GM21447 (cell line): ENCODE measurements around the gene MIF.
"Not testable (repeated sequence)": the region's sequence is repeated elsewhere in the genome, so short reads cannot be mapped to it uniquely, and the experiment has no call there.

Source experiments
- ATAC-seq: cut with Tn5 transposase; IDR thresholded peaks from one replicate; pipeline ENCODE4 v1.9.1; 2021; ENCODE audit not compliant: unreplicated experiment

Gene MIF

GRCh38 chr22:23900227-23900626, 6.0 kb downstream of the MIF start:
- ATAC-seq: not testable (repeated sequence)

- ATAC-seq: no peak
These were observed 7.4 kb downstream of the MIF start for GRCh38 chr22:23901600-23901999.

DNA sequence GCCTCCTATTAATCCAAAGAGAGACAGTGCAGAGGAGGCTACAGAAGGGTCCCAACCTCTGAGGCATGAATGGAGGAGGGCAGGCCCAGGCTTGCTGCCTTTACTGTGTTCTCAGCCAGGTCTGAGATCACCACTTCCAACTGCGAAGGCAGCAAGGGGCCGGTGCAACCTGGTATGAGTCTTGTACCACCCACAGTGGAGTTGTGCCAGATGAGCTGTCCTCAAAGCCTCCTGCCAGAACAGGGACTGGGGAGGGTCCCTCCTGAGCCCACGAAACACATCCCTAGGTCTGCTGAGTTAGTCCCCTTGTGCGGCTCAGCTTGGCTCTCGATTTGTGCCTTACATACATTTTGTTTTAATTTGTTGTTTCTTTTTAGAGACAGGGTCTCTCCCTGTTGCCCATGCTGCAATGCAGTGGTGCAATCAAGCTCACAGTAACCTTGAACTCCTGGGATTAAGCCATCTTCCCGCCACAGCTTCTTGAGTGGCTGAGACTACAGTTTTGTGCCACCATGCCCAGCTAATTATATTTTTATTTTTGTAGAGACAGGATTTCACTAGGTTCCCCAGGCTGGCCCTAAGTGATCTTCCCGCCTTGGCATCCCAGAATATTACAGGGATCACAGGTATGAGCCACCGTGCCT, 9.3 kb downstream of the MIF start:
- ATAC-seq: no peak

- no peak for ATAC-seq
These were observed 10.5 kb downstream of the MIF start for GRCh38 chr22:23904573-23905254.

DNA sequence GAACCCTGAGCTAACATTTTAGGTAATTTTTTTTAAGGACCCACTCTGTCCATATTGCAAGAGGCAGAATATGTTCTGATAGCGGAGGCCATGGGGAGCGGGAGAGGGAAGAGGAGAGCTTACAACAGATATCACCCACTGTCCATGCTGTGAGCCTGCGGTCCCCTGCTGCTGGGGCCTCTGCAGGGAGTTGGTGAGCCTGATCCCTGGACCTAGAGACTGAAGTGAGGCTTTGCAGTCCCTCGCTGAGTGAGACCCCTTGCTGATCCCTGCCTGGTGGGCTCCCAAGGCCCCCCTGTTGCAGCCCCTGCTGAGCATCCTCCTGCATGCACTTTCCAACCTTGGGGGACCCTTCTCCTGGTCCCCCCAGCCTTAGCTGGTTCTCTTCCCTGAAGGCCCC, 12.5 kb downstream of the MIF start:
- no peak for ATAC-seq

DNA sequence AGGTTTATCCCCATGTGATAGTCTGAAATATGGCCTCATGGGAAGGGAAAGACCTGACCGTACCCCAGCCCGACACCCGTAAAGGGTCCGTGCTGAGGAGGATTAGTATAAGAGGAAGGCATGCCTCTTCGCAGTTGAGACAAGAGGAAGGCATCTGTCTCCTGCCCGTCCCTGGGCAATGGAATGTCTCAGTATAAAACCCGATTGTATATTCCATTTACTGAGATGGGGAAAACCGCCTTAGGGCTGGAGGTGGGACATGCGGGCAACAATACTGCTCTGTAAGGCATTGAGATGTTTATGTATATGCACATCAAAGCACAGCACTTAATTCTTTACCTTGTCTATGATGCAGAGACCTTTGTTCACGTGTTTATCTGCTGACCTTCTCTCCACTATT, 13.2 kb downstream of the MIF start:
- ATAC-seq: not testable (repeated sequence)

- no peak for ATAC-seq
These were observed 14.5 kb downstream of the MIF start for GRCh38 chr22:23908587-23909205.

DNA sequence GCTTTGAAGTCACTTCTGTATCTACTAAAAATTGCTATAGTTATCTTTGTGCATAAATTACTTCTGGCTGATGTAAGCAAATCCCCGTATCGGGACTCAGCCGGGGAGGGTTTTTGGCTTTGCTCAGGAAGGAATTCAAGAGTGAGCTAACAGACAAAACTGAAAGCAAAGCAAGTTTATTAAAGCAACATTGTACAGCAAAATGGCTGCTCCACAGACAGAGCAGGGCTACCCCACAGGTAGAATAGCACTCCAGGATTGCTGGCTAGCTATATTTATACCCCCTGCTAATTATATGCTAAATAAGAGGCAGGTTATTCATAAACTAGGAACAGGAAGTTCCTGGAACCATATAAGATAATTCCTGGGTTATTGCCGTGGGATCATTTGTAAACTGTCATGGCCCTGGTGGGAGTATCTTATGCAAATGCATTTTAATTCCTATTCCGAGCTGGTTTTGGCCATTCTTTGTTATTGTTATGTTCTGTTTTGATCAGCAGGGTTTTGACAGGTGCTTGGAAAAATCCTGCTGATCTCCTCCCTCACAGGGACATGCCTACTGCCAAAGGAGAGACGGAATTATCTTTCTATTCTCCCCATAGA, 15.2 kb downstream of the MIF start:
- ATAC-seq: no peak

- ATAC-seq: no peak
These were observed 16.5 kb downstream of the MIF start for GRCh38 chr22:23910496-23911190.

GRCh38 chr22:23911318-23911980, 17.3 kb downstream of the MIF start:
- ATAC-seq: no peak

- ATAC-seq: no peak
These were observed 18.2 kb downstream of the MIF start for GRCh38 chr22:23912293-23912903.

DNA sequence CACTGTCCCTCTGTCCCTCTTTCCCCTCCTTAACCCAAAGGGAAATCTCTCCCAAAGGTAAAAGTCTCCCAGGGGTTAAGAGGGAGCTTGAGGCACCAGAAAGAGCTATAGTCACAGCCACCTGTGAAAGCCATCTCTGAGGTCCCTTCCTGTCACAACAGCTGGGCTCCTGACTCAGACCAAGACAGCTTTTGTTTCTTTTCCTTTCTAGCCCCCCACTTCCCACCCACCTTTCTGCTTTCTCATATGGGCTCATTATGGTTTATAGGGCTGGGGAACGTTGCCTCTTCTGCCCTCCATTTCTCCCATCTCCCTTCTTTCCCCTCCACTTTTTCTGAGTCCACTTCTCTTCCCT, 19.1 kb downstream of the MIF start:
- peak; percentile 25 for ATAC-seq

- ATAC-seq: peak; percentile 86
These were observed 19.6 kb downstream of the MIF start for GRCh38 chr22:23913661-23914353.

DNA sequence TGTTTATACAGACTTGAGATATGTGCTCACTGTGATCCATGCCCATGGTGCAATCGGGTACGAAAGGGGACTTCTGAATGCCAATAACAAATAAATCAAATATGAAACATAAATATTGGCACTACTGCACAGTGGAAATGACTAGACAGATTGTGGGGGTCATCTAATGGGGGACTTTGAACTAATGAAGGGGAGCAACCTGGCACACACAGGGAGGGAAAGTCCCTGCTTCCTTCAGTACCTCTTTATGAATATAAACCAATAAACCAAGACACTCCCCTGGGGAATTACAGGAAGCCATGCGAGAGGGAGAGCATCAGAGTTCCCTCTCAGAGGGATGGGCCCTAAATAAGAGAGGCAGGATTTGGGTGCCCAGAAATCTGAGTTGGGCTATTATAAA, 21.1 kb downstream of the MIF start:
- ATAC-seq: no peak

- ATAC-seq: not testable (repeated sequence)
These were observed 26.1 kb downstream of the MIF start for GRCh38 chr22:23920267-23920611.

DNA sequence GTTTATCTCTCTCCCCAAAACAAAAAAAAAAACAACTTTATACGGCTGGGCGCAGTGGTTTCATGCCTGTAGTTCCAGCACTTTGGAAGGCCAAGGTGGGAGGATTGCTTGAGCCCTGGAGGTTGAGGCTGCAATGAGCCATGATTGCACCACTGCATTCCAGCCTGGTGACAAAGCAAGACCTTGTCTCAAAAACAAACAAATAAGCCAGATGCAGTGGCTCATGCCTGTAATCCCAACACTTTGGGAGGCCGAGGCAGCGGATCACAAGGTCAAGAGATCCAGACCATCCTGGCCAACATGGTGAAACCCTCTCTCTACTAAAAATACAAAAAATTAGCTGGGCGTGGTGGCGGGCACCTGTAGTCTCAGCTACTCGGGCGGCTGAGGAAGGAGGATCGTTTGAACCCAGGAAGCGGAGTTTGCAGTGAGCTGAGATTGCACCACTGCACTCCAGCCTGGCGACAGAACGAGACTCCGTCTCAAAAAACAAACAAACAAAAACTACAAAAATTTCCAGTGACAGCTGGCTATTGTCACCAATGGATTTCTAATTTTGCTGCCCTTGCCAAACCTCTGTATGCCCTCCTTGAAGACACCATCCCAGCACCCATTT, 27.5 kb downstream of the MIF start:
- not testable (repeated sequence) for ATAC-seq

GRCh38 chr22:23922921-23923320, 28.7 kb downstream of the MIF start:
- no peak for ATAC-seq

- ATAC-seq: no peak
These were observed 30.9 kb downstream of the MIF start for GRCh38 chr22:23925020-23925606.

GRCh38 chr22:23926561-23926960, 32.4 kb downstream of the MIF start:
- no peak for ATAC-seq
